HG02943 (cell line): ENCODE results near the gene GNAI1.

Experiments
- ATAC-seq: cut with Tn5 transposase; IDR thresholded peaks from one replicate; pipeline ENCODE4 v1.9.1; 2021; ENCODE audit warnings: mild to moderate bottlenecking, low read depth, moderate library complexity; ENCODE audit not compliant: unreplicated experiment

The GNAI1 gene

GRCh38 chr7:80131675-80132435 lies 2.8 kb upstream of the GNAI1 start:
- ATAC-seq: no peak

- ATAC-seq: no peak
Measured at GRCh38 chr7:80132594-80132993, 2.0 kb upstream of the GNAI1 start.

GRCh38 chr7:80133361-80134114 lies 1.1 kb upstream of the GNAI1 start:
- no peak for ATAC-seq

GRCh38 chr7:80134115-80134535 lies 506 bp upstream of the GNAI1 start:
- ATAC-seq: no peak

- ATAC-seq: peak; percentile 35
Measured at GRCh38 chr7:80135309-80136104, 876 bp downstream of the GNAI1 start.

- no peak for ATAC-seq
Measured at GRCh38 chr7:80136261-80137055, 1.8 kb downstream of the GNAI1 start.

GRCh38 chr7:80137410-80137809 lies 2.8 kb downstream of the GNAI1 start:
- no peak for ATAC-seq

- no peak for ATAC-seq
Measured at GRCh38 chr7:80139236-80139635, 4.6 kb downstream of the GNAI1 start.

GRCh38 chr7:80140388-80140787 lies 5.8 kb downstream of the GNAI1 start:
- ATAC-seq: no peak

GRCh38 chr7:80141376-80141775 lies 6.7 kb downstream of the GNAI1 start:
- no peak for ATAC-seq

GRCh38 chr7:80142853-80143580 lies 8.4 kb downstream of the GNAI1 start:
- no peak for ATAC-seq

- ATAC-seq: no peak
Measured at GRCh38 chr7:80145780-80146422, 11.3 kb downstream of the GNAI1 start.

- ATAC-seq: no peak
Measured at GRCh38 chr7:80146545-80147182, 12.0 kb downstream of the GNAI1 start.

- no peak for ATAC-seq
Measured at GRCh38 chr7:80147543-80148391, 13.1 kb downstream of the GNAI1 start.

- ATAC-seq: no peak
Measured at GRCh38 chr7:80150611-80151273, 16.1 kb downstream of the GNAI1 start.

- no peak for ATAC-seq
Measured at GRCh38 chr7:80151274-80151665, 16.6 kb downstream of the GNAI1 start.

- ATAC-seq: no peak
Measured at GRCh38 chr7:80153446-80153845, 18.8 kb downstream of the GNAI1 start.
